Measurements from ENCODE around the gene KDM4C. TPM values are rescaled to one million over a fixed set of nuclear protein-coding genes. Genes with fewer than 3 reads are reported as not detected.

Gene KDM4C
- total and polyA plus RNA-seq, 2 donors (not counting 1 experiment from before 2014, with no cell fraction given), result 49.7 to 141 TPM

DNA sequence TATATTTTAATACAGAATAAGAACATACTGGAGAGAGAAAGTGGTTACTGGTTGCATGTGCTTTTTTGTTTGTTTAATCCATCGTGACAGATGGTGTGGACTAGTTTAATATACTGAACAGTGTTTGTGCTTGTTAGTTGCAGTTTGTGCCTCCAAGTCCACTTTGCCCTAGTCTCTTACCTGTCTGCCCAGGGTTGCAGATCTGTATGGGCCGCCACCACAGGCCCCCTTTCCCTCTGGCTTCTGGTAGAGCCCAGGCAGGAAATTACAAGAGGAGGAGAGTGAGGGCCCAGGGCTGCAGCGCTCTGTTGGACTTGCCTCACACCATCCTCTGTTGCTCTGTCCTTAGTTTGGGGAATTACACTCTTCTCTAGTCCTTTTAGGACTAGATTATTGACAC lies 166.4 kb downstream of the KDM4C start:
- POLR2A ChIA-PET, result no interaction called here
- H3K4me1 Mint-ChIP-seq, result peaks cover 41% of the 10 kb centered on the region
- Histone ChIP-seq H2AFZ (ENCODE audit: insufficient read depth, low read depth, low read length, poor library complexity, severe bottlenecking) (no peak overlapping the region), H3K4me1 (ENCODE audit: control insufficient read depth in 2 of 2, insufficient read depth in 2 of 2, low read length in 2 of 2) (peaks cover 9 to 15% of the 10 kb centered on the region in 2 donors), H3K36me3 (replicated peaks in 1 of 2; ENCODE audit: control extremely low read depth in 1 of 2, control insufficient read depth in 1 of 2, extremely low read depth in 1 of 2, insufficient read depth in 2 of 2, low read length in 1 of 2) (peaks cover 2 to 34% of the 10 kb centered on the region in 2 experiments), H3K9ac (ENCODE audit: low read length) (no peak overlapping the region), H4K20me1 (ENCODE audit: control insufficient read depth, insufficient read depth, low read length, poor library complexity, severe bottlenecking) (peaks cover 95% of the 10 kb centered on the region), H3K27me3 (replicated peaks in 1 of 4; ENCODE audit: control extremely low read depth in 1 of 4, control insufficient read depth in 3 of 4, insufficient read depth in 4 of 4, low read length in 3 of 4) (no peaks in the 10 kb centered on the region), H3K9me3 (ENCODE audit: control extremely low read depth in 1 of 3, control insufficient read depth in 2 of 3, insufficient read depth in 1 of 3, low read length in 2 of 3) (no peaks in the 10 kb centered on the region), H3K4me3 (ENCODE audit: control extremely low read depth in 1 of 5, extremely low read depth in 1 of 5, insufficient read depth in 1 of 5, low read depth in 2 of 5, low read length in 4 of 5) (no peak overlapping the region), H3K27ac (ENCODE audit: low read length in 2 of 2) (no peak overlapping the region), H3K4me2 (replicated peaks; ENCODE audit: low read depth, low read length, poor library complexity, severe bottlenecking) (no peak overlapping the region), H3K79me2 (ENCODE audit: control insufficient read depth, insufficient read depth, low read length) (peaks cover 93% of the 10 kb centered on the region)
- DNase-seq, result no peak
- 75% methylated on average over 2 of the region's 3 CpGs for WGBS (ENCODE audit: insufficient coverage)
- no peak overlapping the region for H3K27ac Mint-ChIP-seq
- intact Hi-C loops (cut with micrococcal nuclease), result no loop called here
- ATAC-seq (ENCODE audit: low read depth), result no peak
- TF ChIP-seq, protein P1, sequence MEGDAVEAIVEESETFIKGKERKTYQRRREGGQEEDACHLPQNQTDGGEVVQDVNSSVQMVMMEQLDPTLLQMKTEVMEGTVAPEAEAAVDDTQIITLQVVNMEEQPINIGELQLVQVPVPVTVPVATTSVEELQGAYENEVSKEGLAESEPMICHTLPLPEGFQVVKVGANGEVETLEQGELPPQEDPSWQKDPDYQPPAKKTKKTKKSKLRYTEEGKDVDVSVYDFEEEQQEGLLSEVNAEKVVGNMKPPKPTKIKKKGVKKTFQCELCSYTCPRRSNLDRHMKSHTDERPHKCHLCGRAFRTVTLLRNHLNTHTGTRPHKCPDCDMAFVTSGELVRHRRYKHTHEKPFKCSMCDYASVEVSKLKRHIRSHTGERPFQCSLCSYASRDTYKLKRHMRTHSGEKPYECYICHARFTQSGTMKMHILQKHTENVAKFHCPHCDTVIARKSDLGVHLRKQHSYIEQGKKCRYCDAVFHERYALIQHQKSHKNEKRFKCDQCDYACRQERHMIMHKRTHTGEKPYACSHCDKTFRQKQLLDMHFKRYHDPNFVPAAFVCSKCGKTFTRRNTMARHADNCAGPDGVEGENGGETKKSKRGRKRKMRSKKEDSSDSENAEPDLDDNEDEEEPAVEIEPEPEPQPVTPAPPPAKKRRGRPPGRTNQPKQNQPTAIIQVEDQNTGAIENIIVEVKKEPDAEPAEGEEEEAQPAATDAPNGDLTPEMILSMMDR (IDR thresholded peaks at IDR 0.05), result no peak
- TF ChIP-seq EZH2 (IDR thresholded peaks at IDR 0.05; ENCODE audit: borderline replicate concordance, insufficient read depth, low read depth, low read length, poor library complexity, severe bottlenecking), result no peak
- no peaks in the 10 kb centered on the region for H3K27me3 Mint-ChIP-seq
- no peak overlapping the region for H3K4me3 Mint-ChIP-seq
- CTCF ChIA-PET, result no interaction called here
- no peaks in the 10 kb centered on the region for H3K9me3 Mint-ChIP-seq (ENCODE audit: insufficient read depth)

DNA sequence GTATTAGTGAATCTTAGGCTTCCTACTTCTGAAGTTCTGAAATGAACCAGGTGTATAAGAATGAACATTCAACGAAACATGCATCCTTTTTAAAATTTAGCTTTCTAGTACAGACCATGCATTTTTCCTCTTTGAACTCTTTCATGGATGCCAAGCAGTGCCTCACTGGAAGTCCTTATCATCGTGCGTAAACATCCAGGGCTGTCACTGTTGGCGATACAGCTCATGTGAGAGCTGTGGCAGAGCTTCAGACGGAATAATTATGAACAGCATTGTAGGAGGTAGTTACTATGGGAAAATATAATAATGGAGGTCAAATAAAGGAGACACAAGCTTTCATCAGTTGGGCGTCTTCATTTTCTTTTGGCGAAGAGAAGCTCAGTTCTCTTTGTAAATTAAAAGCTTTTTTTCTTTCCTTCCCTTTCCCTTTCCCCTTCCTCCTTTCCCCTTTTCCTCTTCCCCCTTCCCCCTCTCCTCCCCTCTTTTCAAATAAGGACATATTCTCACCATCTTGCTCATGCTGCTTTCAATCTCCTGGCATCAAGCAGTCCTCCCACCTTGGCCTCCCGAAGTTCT lies 167.3 kb downstream of the KDM4C start:
- POLR2A ChIA-PET, result no interaction called here

More for the DNA sequence above, 167.3 kb downstream of the KDM4C start:
- Mint-ChIP-seq H3K27me3 (no peaks in the 10 kb centered on the region), H3K9me3 (ENCODE audit: insufficient read depth) (no peaks in the 10 kb centered on the region), H3K27ac (no peak overlapping the region), H3K4me1 (peaks cover 41% of the 10 kb centered on the region), H3K4me3 (no peak overlapping the region)
- Histone ChIP-seq H3K4me2 (replicated peaks; ENCODE audit: low read depth, low read length, poor library complexity, severe bottlenecking) (no peak overlapping the region), H3K9ac (ENCODE audit: low read length) (no peak overlapping the region), H4K20me1 (ENCODE audit: control insufficient read depth, insufficient read depth, low read length, poor library complexity, severe bottlenecking) (peaks cover 89% of the 10 kb centered on the region), H3K36me3 (replicated peaks in 1 of 2; ENCODE audit: control extremely low read depth in 1 of 2, control insufficient read depth in 1 of 2, extremely low read depth in 1 of 2, insufficient read depth in 2 of 2, low read length in 1 of 2) (peaks cover 2 to 37% of the 10 kb centered on the region in 2 experiments), H3K27ac (ENCODE audit: low read length in 2 of 2) (no peak overlapping the region), H3K79me2 (ENCODE audit: control insufficient read depth, insufficient read depth, low read length) (peaks cover 93% of the 10 kb centered on the region), H2AFZ (ENCODE audit: insufficient read depth, low read depth, low read length, poor library complexity, severe bottlenecking) (no peak overlapping the region), H3K4me3 (ENCODE audit: control extremely low read depth in 1 of 5, extremely low read depth in 1 of 5, insufficient read depth in 1 of 5, low read depth in 2 of 5, low read length in 4 of 5) (no peak overlapping the region), H3K9me3 (ENCODE audit: control extremely low read depth in 1 of 3, control insufficient read depth in 2 of 3, insufficient read depth in 1 of 3, low read length in 2 of 3) (no peaks in the 10 kb centered on the region), H3K4me1 (ENCODE audit: control insufficient read depth in 2 of 2, insufficient read depth in 2 of 2, low read length in 2 of 2) (peaks cover 5 to 11% of the 10 kb centered on the region in 2 donors), H3K27me3 (replicated peaks in 1 of 4; ENCODE audit: control extremely low read depth in 1 of 4, control insufficient read depth in 3 of 4, insufficient read depth in 4 of 4, low read length in 3 of 4) (no peaks in the 10 kb centered on the region)
- no peak for DNase-seq
- TF ChIP-seq EZH2 (IDR thresholded peaks at IDR 0.05; ENCODE audit: borderline replicate concordance, insufficient read depth, low read depth, low read length, poor library complexity, severe bottlenecking), result no peak
- TF ChIP-seq, protein P1 (IDR thresholded peaks at IDR 0.05), result no peak
- no peak for ATAC-seq (ENCODE audit: low read depth)
- intact Hi-C loops (cut with micrococcal nuclease), result no loop called here
- 90% methylated on average over 2 of the region's 8 CpGs for WGBS (ENCODE audit: insufficient coverage)
- CTCF ChIA-PET, result no interaction called here
